GM12801 (cell line): ENCODE measurements around the gene ATG7.

Source experiments
- TF ChIP-seq, protein P1 (sequence below): IDR thresholded peaks from one replicate; pipeline ENCODE4 v1.5.1; 2011; ENCODE audit warnings: control low read depth; ENCODE audit not compliant: insufficient read length; ENCODE audit errors: extremely low read depth

Gene ATG7

DNA sequence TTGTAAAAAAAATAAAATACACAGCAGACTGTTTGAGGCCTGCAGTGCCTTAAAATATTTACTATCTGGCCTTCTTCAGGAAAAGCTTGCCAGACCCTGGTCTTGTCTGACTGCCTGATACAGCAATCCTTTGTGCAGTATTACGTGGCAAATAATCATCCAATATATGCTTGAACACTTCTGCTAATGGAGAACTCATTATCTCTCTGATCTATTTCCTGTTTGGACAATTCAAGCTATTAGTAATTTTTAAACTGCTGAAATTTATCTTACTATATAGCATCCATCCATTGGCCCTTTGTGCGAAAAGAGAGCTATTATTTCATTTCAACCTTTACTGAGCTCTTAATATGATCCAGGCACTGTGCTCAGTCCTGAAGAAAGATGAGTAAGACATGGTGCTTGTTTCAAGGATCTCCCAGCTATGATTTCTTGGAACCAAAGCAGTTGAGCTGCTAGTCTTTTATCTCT lies 15.9 kb downstream of the ATG7 start:
- TF ChIP-seq, protein P1, sequence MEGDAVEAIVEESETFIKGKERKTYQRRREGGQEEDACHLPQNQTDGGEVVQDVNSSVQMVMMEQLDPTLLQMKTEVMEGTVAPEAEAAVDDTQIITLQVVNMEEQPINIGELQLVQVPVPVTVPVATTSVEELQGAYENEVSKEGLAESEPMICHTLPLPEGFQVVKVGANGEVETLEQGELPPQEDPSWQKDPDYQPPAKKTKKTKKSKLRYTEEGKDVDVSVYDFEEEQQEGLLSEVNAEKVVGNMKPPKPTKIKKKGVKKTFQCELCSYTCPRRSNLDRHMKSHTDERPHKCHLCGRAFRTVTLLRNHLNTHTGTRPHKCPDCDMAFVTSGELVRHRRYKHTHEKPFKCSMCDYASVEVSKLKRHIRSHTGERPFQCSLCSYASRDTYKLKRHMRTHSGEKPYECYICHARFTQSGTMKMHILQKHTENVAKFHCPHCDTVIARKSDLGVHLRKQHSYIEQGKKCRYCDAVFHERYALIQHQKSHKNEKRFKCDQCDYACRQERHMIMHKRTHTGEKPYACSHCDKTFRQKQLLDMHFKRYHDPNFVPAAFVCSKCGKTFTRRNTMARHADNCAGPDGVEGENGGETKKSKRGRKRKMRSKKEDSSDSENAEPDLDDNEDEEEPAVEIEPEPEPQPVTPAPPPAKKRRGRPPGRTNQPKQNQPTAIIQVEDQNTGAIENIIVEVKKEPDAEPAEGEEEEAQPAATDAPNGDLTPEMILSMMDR = no peak

DNA sequence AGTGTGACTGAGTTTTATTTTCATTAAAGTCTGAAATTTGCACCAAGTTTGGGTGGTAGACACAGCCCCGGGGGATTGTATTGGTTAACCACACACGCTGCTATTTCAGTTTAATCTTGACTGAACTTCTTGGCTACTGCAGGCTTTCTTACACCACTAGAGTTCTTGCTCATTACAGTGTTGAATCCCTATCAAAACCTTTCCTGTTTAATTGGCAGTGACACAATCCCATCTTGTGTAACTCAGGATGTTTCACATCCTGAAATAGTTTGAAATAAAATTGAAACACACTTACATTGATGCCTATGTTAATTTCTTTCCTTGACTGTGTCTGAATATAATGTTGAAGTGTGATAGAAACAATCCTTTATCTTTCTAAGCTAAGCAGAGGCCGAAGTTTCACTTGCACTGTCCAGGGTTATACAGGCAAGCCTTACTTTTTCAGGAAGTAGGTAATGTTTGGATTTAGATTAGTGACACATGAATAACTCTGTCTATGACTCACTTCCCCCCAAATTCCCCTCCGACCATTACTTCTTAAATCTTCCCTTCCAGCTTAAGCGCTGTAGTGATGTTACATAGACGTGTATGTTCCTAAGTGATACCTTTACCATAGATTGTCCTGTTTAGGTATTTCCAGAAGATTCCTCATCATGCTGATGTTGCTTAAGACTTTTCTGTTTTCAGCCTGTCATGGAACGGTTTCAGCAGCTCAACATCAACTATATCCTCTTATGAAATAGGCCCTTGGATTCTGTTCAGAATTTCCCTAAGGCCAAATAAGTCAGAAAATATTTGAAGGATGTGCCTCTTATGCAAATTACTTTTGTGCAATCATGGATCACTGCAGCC lies 16.8 kb downstream of the ATG7 start:
- TF ChIP-seq, protein P1 = no peak

DNA sequence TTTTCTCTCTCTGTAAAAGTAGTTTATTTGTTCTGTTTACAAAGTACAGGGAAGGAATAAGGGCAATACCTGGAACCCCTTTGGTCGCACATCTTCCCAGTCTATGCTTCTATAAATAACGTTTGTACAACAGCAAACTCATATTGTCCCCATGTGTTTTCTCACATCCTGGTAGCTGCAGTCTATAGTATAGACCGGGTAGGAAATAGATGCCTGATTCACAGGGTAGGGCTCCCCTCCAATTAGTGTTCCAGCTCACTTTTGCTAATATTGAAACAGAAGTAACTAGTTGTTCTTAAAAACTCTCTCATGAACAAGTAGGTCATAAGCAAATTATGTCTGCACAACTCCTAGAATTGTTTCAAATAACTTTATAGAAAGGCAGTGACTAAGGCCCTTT lies 17.7 kb downstream of the ATG7 start:
- TF ChIP-seq, protein P1 = no peak

DNA sequence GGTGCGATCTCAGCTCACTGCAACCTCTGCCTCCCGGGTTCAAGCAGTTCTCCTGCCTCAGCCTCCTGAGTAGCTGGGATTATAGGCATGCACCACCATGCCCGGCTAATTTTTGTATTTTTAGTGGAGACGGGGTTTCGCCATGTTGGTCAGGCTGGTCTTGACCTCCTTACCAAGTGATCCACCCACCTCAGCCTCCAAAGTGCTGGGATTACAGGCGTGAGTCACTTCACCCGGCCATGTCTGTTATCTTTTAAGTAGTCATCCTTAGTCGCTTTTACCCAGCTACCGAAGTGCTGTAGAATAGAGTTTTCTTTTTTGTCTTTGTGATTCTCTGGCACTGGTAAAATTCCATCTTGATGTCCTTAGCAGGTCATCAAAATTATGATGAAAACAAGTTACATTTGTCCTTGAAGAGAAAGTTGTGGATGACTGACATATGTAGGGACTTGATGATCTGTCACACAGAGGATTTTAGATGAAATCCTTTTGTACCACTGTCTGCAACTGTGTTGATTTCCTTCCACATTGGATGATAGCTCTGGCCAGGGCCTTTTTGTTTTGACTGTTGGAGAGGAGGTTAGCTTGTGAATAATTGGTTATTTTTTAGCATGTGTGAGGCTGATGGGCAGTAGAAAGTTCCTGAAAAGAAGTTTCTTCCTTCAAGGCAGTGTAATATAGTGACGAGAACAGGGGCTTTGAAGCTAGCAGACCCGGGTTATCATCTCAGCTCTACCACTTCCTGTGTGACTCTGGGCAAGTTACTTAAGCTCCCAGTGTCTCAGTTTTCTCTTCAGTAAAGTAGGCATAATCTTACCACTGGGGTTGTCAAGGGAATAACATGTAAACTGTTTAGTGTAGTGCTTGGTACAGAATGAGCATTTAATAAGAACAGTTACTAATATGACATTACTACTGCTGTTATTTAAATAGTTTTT lies 18.8 kb downstream of the ATG7 start:
- TF ChIP-seq, protein P1 = no peak

DNA sequence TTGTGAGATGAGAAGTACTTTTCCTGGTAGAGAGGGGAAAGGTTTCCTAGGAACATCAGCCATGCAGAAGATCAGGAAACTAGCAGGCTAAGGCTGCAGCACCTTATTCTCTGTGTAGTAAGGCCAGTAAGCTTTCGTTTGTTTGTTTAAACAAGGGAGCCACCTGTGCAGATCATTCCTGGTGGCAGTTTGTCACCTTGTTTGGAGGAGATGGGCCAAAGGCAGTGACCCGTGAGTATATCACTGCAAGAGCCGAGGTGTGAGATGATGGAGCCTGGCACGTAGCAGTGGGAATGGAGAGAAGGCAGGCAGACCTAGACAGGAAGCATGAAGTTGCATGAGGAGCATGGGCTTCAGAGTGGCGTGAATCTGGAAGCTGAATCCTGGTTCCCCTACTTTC lies 19.6 kb downstream of the ATG7 start:
- TF ChIP-seq, protein P1 = no peak

DNA sequence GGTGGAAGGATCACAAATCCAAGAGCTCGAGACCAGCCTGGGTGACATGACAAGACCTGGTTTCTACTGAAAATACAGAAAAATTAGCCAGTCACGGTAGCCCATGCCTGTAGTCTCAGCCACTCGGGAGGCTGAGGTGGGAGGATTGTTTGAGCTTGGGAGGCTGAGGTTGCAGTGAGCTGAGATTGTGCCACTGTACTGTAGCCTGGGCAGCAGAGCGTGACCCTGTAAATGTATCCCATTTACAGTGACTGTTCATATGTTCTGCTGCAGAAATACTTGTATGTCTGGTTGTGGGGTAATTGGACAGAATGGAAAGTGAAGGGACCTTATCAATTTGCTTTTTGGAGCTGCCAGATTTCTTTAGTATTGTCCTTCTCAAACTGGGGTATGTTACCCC lies 24.9 kb downstream of the ATG7 start:
- TF ChIP-seq, protein P1 = no peak

DNA sequence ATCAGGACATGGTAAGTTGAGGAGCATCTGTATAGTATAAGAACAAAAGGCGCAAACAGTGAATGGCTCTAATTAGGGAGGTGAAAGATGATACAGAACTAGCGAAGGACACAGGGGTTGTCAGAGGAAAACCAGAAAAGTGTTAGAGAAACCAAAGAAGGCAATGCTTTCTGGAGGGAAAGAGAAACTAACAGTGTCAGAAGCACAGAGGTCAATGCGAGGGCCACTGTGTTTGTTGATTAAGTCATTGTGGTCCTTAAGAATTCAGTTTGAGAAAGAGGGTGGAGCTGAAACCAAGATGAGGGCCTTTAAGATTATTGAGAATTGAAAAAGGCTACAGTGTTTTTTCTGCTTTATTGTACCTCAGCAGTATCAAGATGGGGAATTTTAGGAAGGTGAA lies 28.8 kb downstream of the ATG7 start:
- TF ChIP-seq, protein P1 = no peak
